ENCODE results near the gene IRAK3.

DNA sequence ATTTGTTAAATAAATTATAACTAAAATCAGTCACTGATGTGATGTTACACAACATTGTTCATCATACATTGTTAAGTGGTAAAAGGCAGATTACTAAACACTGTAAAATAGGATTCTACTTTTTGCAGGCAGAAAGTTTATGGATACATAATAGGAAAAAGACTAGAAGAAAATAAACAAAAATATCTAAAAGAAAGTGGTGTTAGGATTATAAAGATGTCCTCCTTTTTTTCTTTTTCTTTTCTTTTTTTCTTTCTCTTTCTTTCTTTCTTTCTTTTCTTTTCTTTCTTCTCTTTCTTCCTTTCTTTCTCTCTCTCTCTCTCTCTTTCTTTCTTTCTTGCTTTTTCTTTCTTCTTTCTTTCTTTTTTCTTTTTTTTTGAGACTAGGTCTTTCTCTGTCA, 73.7 kb downstream of the IRAK3 start:
- TF ChIP-seq EZH2 (IDR thresholded peaks at IDR 0.05; ENCODE audit: insufficient read depth, poor library complexity, severe bottlenecking) (no peak), EZH2phosphoT487 (IDR thresholded peaks at IDR 0.05; ENCODE audit: insufficient read depth, low read depth) (no peak)

All from GM23248 (cell line).